B cell (primary cell): ENCODE measurements around the gene OCA2. TPM values are rescaled to one million over a fixed set of nuclear protein-coding genes. Genes with fewer than 3 reads are reported as not detected.

Experiments
- ATAC-seq: fragments of 200-7000 bp; cut with Tn5 transposase; one replicate; pipeline ENCODE4 v1.10.0; 2021; ENCODE audit warnings: low read depth, mild to moderate bottlenecking, moderate number of reproducible peaks, moderate library complexity
- CTCF ChIA-PET: fragments of 350-600 bp; sonication (Branson Sonifier 250); formaldehyde crosslinking; loops from one replicate; lab custom pipeline; 2021; ENCODE audit warnings: antibody characterized with exemption, inconsistent platforms; lab: Charles Lee
- POLR2A ChIA-PET: fragments of 350-600 bp; sonication (Branson Sonifier 250); formaldehyde crosslinking; loops from one replicate; lab custom pipeline; 2021; ENCODE audit warnings: antibody characterized with exemption; lab: Charles Lee
- DNase-seq: peaks from one replicate; pipeline ENCODE4 v3.0.0; 2013
- H2AFZ ChIP-seq: 2 replicates; pipeline ENCODE4 v1.6.1; 2012; ENCODE audit warnings: mild to moderate bottlenecking, low read depth, low read length; ENCODE audit not compliant: insufficient read depth, poor library complexity, severe bottlenecking
- H3K27ac ChIP-seq, 2 donors: 1 replicate in 1 of 2; 2 replicates in 1 of 2; pipeline ENCODE4 v1.5.1; 2012 to 2013; ENCODE audit warnings: low read length in 2 of 2, mild to moderate bottlenecking in 2 of 2, moderate library complexity in 1 of 2
- H3K27me3 ChIP-seq, 4 experiments: fragments of 200-600 bp in 1 of 4; sonication (generic) in 1 of 4; replicated peaks in 1 of 4; 1 replicate in 2 of 4; 2 replicates in 2 of 4; pipeline versions ENCODE4 v1.6.1 to v1.7.0; 2013 to 2016; ENCODE audit warnings: low read length in 3 of 4, mild to moderate bottlenecking in 2 of 4, mixed read lengths in 1 of 4, moderate library complexity in 1 of 4; ENCODE audit not compliant: insufficient read depth in 4 of 4, control insufficient read depth in 3 of 4; ENCODE audit errors: control extremely low read depth in 1 of 4
- H3K36me3 ChIP-seq, 2 experiments: replicated peaks in 1 of 2; 1 replicate in 1 of 2; 2 replicates in 1 of 2; pipeline versions ENCODE4 v1.6.1 to v1.7.1; 2013; ENCODE audit warnings: low read length in 1 of 2; ENCODE audit not compliant: insufficient read depth in 2 of 2, control insufficient read depth in 1 of 2; ENCODE audit errors: control extremely low read depth in 1 of 2, extremely low read depth in 1 of 2
- H3K4me1 ChIP-seq, 2 donors: fragments of 200-600 bp in 1 of 2; sonication (generic) in 1 of 2; 1 replicate in 1 of 2; 2 replicates in 1 of 2; pipeline versions ENCODE4 v1.5.1 to v1.6.1; 2013 to 2017; ENCODE audit warnings: low read length in 2 of 2; ENCODE audit not compliant: control insufficient read depth in 2 of 2, insufficient read depth in 2 of 2
- H3K4me2 ChIP-seq: replicated peaks from 2 replicates; pipeline ENCODE3; 2012; ENCODE audit warnings: mild to moderate bottlenecking, low read depth, low read length; ENCODE audit not compliant: poor library complexity, severe bottlenecking
- H3K4me3 ChIP-seq, 5 experiments: fragments of 200-600 bp in 1 of 5; sonication (generic) in 1 of 5; 1 replicate in 3 of 5; 2 replicates in 2 of 5; pipeline versions ENCODE4 v1.5.1 to v1.7.0; 2011 to 2016; ENCODE audit warnings: low read length in 4 of 5, mild to moderate bottlenecking in 4 of 5, low read depth in 2 of 5, control low read depth in 1 of 5, moderate library complexity in 1 of 5; ENCODE audit not compliant: insufficient read depth in 1 of 5; ENCODE audit errors: control extremely low read depth in 1 of 5, extremely low read depth in 1 of 5
- H3K79me2 ChIP-seq: fragments of 200-600 bp; sonication (generic); one replicate; pipeline ENCODE4 v1.6.0; 2016; ENCODE audit warnings: low read length; ENCODE audit not compliant: control insufficient read depth, insufficient read depth
- H3K9ac ChIP-seq: fragments of 200-600 bp; sonication (generic); 2 replicates; pipeline ENCODE4 v1.6.1; 2017; ENCODE audit warnings: mild to moderate bottlenecking, low read length, moderate library complexity
- H3K9me3 ChIP-seq, 3 donors: one replicate each; pipeline versions ENCODE4 v1.6.1 to v1.7.1; 2013; ENCODE audit warnings: low read length in 2 of 3; ENCODE audit not compliant: control insufficient read depth in 2 of 3, insufficient read depth in 1 of 3; ENCODE audit errors: control extremely low read depth in 1 of 3
- H4K20me1 ChIP-seq: 2 replicates; pipeline ENCODE4 v1.6.0; 2012; ENCODE audit warnings: mild to moderate bottlenecking, low read length; ENCODE audit not compliant: insufficient read depth, control insufficient read depth, poor library complexity, severe bottlenecking
- H3K27ac Mint-ChIP-seq: one replicate; pipeline ENCODE4 v1.8.0; 2021; ENCODE audit warnings: mixed read lengths
- H3K27me3 Mint-ChIP-seq: one replicate; pipeline ENCODE4 v1.8.0; 2021; ENCODE audit warnings: mixed read lengths
- H3K4me1 Mint-ChIP-seq: one replicate; pipeline ENCODE4 v1.8.0; 2021; ENCODE audit warnings: mixed read lengths
- H3K4me3 Mint-ChIP-seq: one replicate; pipeline ENCODE4 v1.8.0; 2021; ENCODE audit warnings: mixed read lengths
- H3K9me3 Mint-ChIP-seq: one replicate; pipeline ENCODE4 v1.8.0; 2022; ENCODE audit warnings: mixed read lengths; ENCODE audit not compliant: insufficient read depth
- CTCF ChIP-seq: fragments of 200-600 bp; IDR thresholded peaks from one replicate; pipeline ENCODE4 v1.8.0; 2022; ENCODE audit warnings: antibody characterized with exemption, mild to moderate bottlenecking
- EZH2 ChIP-seq: IDR thresholded peaks from 2 replicates; pipeline ENCODE4 v1.6.1; 2012; ENCODE audit warnings: borderline replicate concordance, low read depth, mild to moderate bottlenecking, moderate library complexity, low read length; ENCODE audit not compliant: insufficient read depth, poor library complexity, severe bottlenecking
- WGBS: methylation state at CpG from one replicate; pipeline ENCODE4 v1.1.5; 2013; ENCODE audit warnings: missing lambda C conversion rate; ENCODE audit not compliant: insufficient coverage; 5-methylcytosine and 5-hydroxymethylcytosine counted together
- intact Hi-C: fragments of 100-400 bp; cut with micrococcal nuclease; formaldehyde crosslinking; loops from one replicate; pipeline ENCODE4 v1.10.0; 2022
- polyA plus RNA-seq: library from polyadenylated mRNA; depleted of rRNA; stranded (reverse); fragments of >200 nt; gene quantifications from 2 replicates; pipeline ENCODE4 v1.2.3, GENCODE V29; 2012
- total RNA-seq, 2 donors: library from RNA; stranded (reverse); fragments of 120-200 nt in 1 of 2; gene quantifications; 1 replicate in 1 of 2; 2 replicates in 1 of 2; pipeline versions ENCODE4 v1.2.3 to v1.2.4, GENCODE V29; 2013 to 2022

The OCA2 gene
- total and polyA plus RNA-seq, 2 donors (not counting 1 experiment from before 2014, with no cell fraction given): 0.12 TPM; not detected in 1

DNA sequence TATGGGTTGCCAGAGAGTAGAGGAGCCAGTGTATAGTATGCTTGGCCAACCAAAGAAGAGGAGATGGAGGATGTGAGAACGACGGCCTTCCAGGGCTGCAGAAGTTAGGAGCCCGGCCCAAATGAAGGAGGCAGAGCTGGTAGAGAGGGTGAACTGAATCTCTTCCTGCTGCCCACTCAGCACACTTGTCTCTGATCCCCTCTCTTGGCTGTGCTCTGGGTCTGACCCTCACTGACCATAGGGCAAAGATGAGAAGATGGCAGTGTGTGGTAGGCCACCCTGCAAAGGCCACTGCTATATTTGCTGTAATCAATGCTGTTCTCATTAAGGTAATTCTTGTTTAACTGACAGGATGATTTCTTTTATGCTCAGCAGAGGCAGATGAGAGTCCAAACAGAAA lies 256.0 kb downstream of the OCA2 start:
- no peak overlapping the region for H3K4me3 ChIP-seq
- CTCF ChIA-PET: no interaction called here
- POLR2A ChIA-PET: no interaction called here

DNA sequence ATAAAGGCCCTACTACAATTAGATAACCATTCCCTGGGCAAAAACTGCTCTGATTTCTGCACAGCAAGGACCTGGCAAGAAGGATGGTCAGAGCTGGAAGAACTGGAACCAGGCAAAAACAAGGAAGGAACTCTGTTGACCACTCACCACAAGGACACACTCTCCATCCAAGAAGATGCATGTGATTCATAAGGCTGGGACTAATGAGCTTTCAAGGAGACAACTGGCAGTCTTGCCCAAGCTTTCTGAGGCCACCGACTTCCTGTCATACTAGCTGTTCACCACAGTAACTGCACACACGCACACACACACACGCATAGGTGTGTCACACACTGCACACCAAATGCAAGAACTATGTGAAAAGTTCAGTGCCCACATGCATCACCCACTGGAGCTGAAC lies 256.6 kb downstream of the OCA2 start:
- Histone ChIP-seq H3K4me2 (no peak overlapping the region), H3K27me3 (no peaks in the 10 kb centered on the region), H3K9me3 (peaks cover 0 to 11% (median 0%) of the 10 kb centered on the region in 3 donors), H4K20me1 (no peaks in the 10 kb centered on the region), H3K4me1 (no peaks in the 10 kb centered on the region), H2AFZ (no peak overlapping the region), H3K36me3 (no peaks in the 10 kb centered on the region), H3K79me2 (no peaks in the 10 kb centered on the region), H3K9ac (no peak overlapping the region), H3K4me3 (no peak overlapping the region), H3K27ac (no peak overlapping the region)
- H3K27ac Mint-ChIP-seq: no peak overlapping the region
- H3K27me3 Mint-ChIP-seq: no peaks in the 10 kb centered on the region
- no peak for ATAC-seq
- intact Hi-C loops: no loop called here
- DNase-seq: no peak
- H3K4me1 Mint-ChIP-seq: no peaks in the 10 kb centered on the region
- H3K9me3 Mint-ChIP-seq: no peaks in the 10 kb centered on the region
- TF ChIP-seq EZH2: no peak
- TF ChIP-seq CTCF: no peak
- CTCF ChIA-PET: no interaction called here
- no peak overlapping the region for H3K4me3 Mint-ChIP-seq
- POLR2A ChIA-PET: no interaction called here
- WGBS: 64% methylated on average over 3 of the region's 3 CpGs

More for the DNA sequence above, 256.0 kb downstream of the OCA2 start:
- H3K9me3 Mint-ChIP-seq: no peaks in the 10 kb centered on the region
- no peak overlapping the region for H3K27ac Mint-ChIP-seq
- no peaks in the 10 kb centered on the region for H3K27me3 ChIP-seq
- H3K9ac ChIP-seq: no peak overlapping the region
- ATAC-seq (no peak), DNase-seq (no peak)
- H3K36me3 ChIP-seq: no peaks in the 10 kb centered on the region
- H3K27me3 Mint-ChIP-seq: no peaks in the 10 kb centered on the region
- H3K4me2 ChIP-seq: no peak overlapping the region
- no peak overlapping the region for H3K27ac ChIP-seq
- TF ChIP-seq CTCF (no peak), EZH2 (no peak)
- no peaks in the 10 kb centered on the region for H3K4me1 ChIP-seq
- H4K20me1 ChIP-seq: no peaks in the 10 kb centered on the region
- no peaks in the 10 kb centered on the region for H3K4me1 Mint-ChIP-seq
- peaks cover 0 to 16% (median 0%) of the 10 kb centered on the region in 3 donors for H3K9me3 ChIP-seq
- H2AFZ ChIP-seq: no peak overlapping the region
- intact Hi-C loops: no loop called here
- WGBS: 78% methylated on average over 3 of the region's 3 CpGs
- no peaks in the 10 kb centered on the region for H3K79me2 ChIP-seq
- no peak overlapping the region for H3K4me3 Mint-ChIP-seq
